OCI-LY7 (cell line): ENCODE measurements around the gene DPM3. TPM values are rescaled to one million over a fixed set of nuclear protein-coding genes. Genes with fewer than 3 reads are reported as not detected.
"Not testable (repeated sequence)": the region's sequence is repeated elsewhere in the genome, so short reads cannot be mapped to it uniquely, and the experiment has no call there.

ENCODE experiments used
- BruUV-seq: library from RNA; stranded (reverse); fragments of 400-500 nt; replicated peaks from 2 replicates; lab custom pipeline; 2021; lab: Mats Ljungman, UMichigan
- CTCF ChIA-PET: fragments of 300-600 bp; sonication (Branson Sonifier 250); formaldehyde crosslinking; loops from one replicate; lab custom pipeline; 2022; ENCODE audit warnings: antibody characterized with exemption; ENCODE audit not compliant: unreplicated experiment; lab: Charles Lee
- POLR2A ChIA-PET: fragments of 300-600 bp; sonication (Branson Sonifier 250); formaldehyde crosslinking; loops from one replicate; lab custom pipeline; 2022; ENCODE audit warnings: antibody characterized with exemption; lab: Charles Lee
- DNase-seq: peaks from one replicate; pipeline ENCODE4 v3.0.0-alpha.2; 2015; ENCODE audit warnings: low spot score
- H2AFZ ChIP-seq: fragments of 200-600 bp; sonication (generic), shearing (Covaris generic); 2 replicates; pipeline ENCODE4 v1.6.1; 2014; ENCODE audit warnings: mild to moderate bottlenecking, antibody characterized with exemption, low read length, moderate library complexity
- H3K27ac ChIP-seq: fragments of 200-600 bp; sonication (generic); 2 replicates; pipeline ENCODE4 v1.5.1; 2014; ENCODE audit warnings: mixed run types, low read depth, mild to moderate bottlenecking, moderate library complexity, low read length, inconsistent platforms; ENCODE audit not compliant: poor library complexity, severe bottlenecking
- H3K36me3 ChIP-seq: fragments of 200-600 bp; sonication (generic); 2 replicates; pipeline ENCODE4 v1.6.1; 2014; ENCODE audit warnings: mild to moderate bottlenecking, antibody characterized with exemption, low read length, moderate library complexity, mixed read lengths; ENCODE audit not compliant: insufficient read depth
- H3K4me1 ChIP-seq: fragments of 200-600 bp; sonication (generic); 2 replicates; pipeline ENCODE4 v1.5.1; 2014; ENCODE audit warnings: mild to moderate bottlenecking, low read length; ENCODE audit not compliant: insufficient read depth, poor library complexity, severe bottlenecking
- H3K4me2 ChIP-seq: fragments of 200-600 bp; sonication (generic); 2 replicates; pipeline ENCODE4 v1.6.1; 2014; ENCODE audit warnings: mild to moderate bottlenecking, low read length
- H3K4me3 ChIP-seq: fragments of 200-600 bp; sonication (generic); 2 replicates; pipeline ENCODE4 v1.5.1; 2014; ENCODE audit warnings: mild to moderate bottlenecking, low read depth, low read length; ENCODE audit not compliant: poor library complexity, severe bottlenecking
- H3K79me2 ChIP-seq: fragments of 200-600 bp; sonication (generic); 2 replicates; pipeline ENCODE4 v1.6.1; 2016; ENCODE audit warnings: low read depth, mild to moderate bottlenecking, low read length, moderate library complexity, mixed read lengths; ENCODE audit not compliant: insufficient read depth
- H3K9me2 ChIP-seq: fragments of 200-600 bp; sonication (generic); 2 replicates; pipeline ENCODE4 v1.6.1; 2016; ENCODE audit warnings: mild to moderate bottlenecking, low read length, mixed read lengths; ENCODE audit not compliant: insufficient read depth
- H3K9me3 ChIP-seq: fragments of 200-600 bp; sonication (generic); 2 replicates; pipeline ENCODE4 v1.6.1; 2014; ENCODE audit warnings: mild to moderate bottlenecking, mixed run types, low read length, mixed read lengths
- H4K20me1 ChIP-seq: fragments of 200-600 bp; sonication (generic); 2 replicates; pipeline ENCODE4 v1.6.1; 2014; ENCODE audit warnings: mild to moderate bottlenecking, antibody characterized with exemption, low read length, moderate library complexity, mixed read lengths; ENCODE audit not compliant: insufficient read depth
- EZH2phosphoT487 ChIP-seq: fragments of 200-600 bp; sonication (generic); IDR thresholded peaks from 2 replicates; pipeline ENCODE4 v1.6.1; 2018; ENCODE audit warnings: low read depth, borderline replicate concordance, mild to moderate bottlenecking, mixed run types, antibody characterized with exemption, low read length, moderate library complexity, mixed read lengths
- intact Hi-C: fragments of 100-400 bp; cut with micrococcal nuclease; formaldehyde crosslinking; loops from one replicate; pipeline ENCODE4 v1.10.0; 2022; ENCODE audit not compliant: unreplicated experiment
- total RNA-seq, 2 experiments: library from RNA; depleted of rRNA in 1 of 2; stranded (reverse); fragments of >200 nt in 1 of 2; shearing (Covaris generic) in 1 of 2; gene quantifications; 2 replicates each; pipeline ENCODE4 v1.2.3, GENCODE V29; 2014 to 2022
- TF ChIP-seq, protein P1 (sequence below): fragments of 200-600 bp; sonication (generic); conservative IDR thresholded peaks from 2 replicates; pipeline ENCODE4 v1.5.1; 2014; ENCODE audit warnings: mild to moderate bottlenecking, antibody characterized with exemption, low read length, moderate library complexity, mixed read lengths

Gene DPM3
- total RNA-seq, 2 experiments from 2014 or later, result 32.5 to 65.9 TPM

DNA sequence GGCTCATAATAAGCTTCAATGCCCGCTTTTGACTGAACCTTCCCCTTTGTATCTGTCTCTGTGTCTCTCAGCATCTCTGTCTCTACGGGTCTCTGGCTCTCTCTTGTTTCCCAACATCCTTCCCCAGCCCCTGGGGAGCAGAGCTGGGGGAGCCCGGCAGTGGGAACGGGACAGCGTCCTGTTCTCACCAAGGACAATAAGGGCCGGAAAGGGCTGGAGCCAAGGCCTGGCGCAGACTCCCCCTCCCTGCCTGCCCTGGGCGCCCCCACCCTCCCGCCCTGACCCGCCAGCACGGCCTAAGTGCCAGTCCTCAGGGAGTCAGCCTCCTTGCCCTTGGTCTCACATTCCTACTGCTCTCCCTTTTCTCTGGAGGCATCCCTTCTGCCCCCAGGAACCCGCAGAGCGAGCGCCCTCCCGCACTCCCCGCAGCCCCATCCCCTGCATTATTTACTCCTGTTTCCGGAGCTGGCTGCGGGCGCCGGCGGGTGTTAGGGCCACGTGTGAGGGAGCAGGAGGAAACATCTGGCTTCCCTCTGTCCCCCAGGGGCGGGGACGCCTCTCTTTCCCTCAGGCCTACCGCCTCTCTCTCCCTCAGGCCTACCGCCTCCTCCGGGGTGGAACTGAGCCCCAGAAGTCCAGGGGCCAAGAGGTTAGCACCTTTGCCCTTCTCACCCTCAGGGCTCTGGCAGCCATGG is 26.3 kb upstream of the DPM3 start:
- Histone ChIP-seq H3K36me3 (peaks cover 18% of the 10 kb centered on the region; the same call in 1 of the 2 replicates), H3K79me2 (peaks cover 2% of the 10 kb centered on the region; the same call in 1 of the 2 replicates), H3K9me3 (no peaks in the 10 kb centered on the region), H3K9me2 (no peaks in the 10 kb centered on the region), H4K20me1 (no peaks in the 10 kb centered on the region), H3K4me3 (peak overlapping the region; percentile 18), H3K4me1 (peaks cover 15% of the 10 kb centered on the region), H2AFZ (peak overlapping the region; percentile 67), H3K4me2 (peak overlapping the region; percentile 90), H3K27ac (no peak overlapping the region)
- DNase-seq, result no peak
- ChIA-PET POLR2A (interaction anchor here (0.6 kb wide), 1 partner anchor 108 kb away, joined by 5 read pairs; no protein-coding TSS in a partner anchor), CTCF (interaction anchor here (0.6 to 2.3 kb wide), 5 partner anchors 75 to 81 kb away, joined by 4 to 10 read pairs (median 7); no protein-coding TSS in a partner anchor)
- intact Hi-C loops, result loop anchor here (1.0 kb wide), 1 partner anchor 75 kb away; no protein-coding TSS in a partner anchor
- no TSS peak for BruUV-seq
- TF ChIP-seq, protein P1, sequence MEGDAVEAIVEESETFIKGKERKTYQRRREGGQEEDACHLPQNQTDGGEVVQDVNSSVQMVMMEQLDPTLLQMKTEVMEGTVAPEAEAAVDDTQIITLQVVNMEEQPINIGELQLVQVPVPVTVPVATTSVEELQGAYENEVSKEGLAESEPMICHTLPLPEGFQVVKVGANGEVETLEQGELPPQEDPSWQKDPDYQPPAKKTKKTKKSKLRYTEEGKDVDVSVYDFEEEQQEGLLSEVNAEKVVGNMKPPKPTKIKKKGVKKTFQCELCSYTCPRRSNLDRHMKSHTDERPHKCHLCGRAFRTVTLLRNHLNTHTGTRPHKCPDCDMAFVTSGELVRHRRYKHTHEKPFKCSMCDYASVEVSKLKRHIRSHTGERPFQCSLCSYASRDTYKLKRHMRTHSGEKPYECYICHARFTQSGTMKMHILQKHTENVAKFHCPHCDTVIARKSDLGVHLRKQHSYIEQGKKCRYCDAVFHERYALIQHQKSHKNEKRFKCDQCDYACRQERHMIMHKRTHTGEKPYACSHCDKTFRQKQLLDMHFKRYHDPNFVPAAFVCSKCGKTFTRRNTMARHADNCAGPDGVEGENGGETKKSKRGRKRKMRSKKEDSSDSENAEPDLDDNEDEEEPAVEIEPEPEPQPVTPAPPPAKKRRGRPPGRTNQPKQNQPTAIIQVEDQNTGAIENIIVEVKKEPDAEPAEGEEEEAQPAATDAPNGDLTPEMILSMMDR, result no peak
- TF ChIP-seq EZH2phosphoT487, result no peak

DNA sequence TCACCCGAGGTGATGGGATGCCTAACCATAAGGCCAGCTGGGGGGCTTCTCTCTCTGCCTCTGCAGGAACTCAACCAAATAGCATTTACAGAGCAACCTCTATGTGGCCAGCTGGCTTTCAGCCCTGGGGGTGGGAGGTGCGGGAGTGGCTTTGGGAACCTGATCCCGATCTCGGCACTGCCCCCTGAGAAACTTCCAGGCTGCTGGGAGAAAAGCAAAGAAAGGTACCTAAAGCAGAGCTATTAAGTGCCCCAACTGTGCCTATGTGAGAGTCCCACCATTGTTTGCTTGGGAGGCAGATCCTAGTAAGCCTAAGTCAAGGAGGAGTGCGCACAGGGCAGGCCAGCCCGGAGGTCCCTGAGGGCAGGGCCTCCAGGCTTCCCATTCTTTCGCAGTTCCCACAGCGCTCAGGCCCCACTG is 25.7 kb upstream of the DPM3 start:
- DNase-seq, result no peak
- Histone ChIP-seq H3K36me3 (peaks cover 18% of the 10 kb centered on the region; the same call in 1 of the 2 replicates), H3K79me2 (no peaks in the 10 kb centered on the region), H4K20me1 (no peaks in the 10 kb centered on the region), H3K4me3 (no peak overlapping the region), H2AFZ (no peak overlapping the region), H3K4me1 (peaks cover 12% of the 10 kb centered on the region), H3K4me2 (no peak overlapping the region), H3K9me2 (no peaks in the 10 kb centered on the region), H3K27ac (no peak overlapping the region), H3K9me3 (no peaks in the 10 kb centered on the region)
- TF ChIP-seq, protein P1, result no peak
- no peak for TF ChIP-seq EZH2phosphoT487
- POLR2A ChIA-PET, result interaction anchor here (0.6 kb wide), 2 partner anchors 109 to 132 kb away, joined by 4 to 5 read pairs; no protein-coding TSS in a partner anchor
- CTCF ChIA-PET, result interaction anchor here (1.7 to 2.3 kb wide), 2 partner anchors 74 to 81 kb away, joined by 7 read pairs; no protein-coding TSS in a partner anchor
- no TSS peak for BruUV-seq
- intact Hi-C loops, result no loop called here

DNA sequence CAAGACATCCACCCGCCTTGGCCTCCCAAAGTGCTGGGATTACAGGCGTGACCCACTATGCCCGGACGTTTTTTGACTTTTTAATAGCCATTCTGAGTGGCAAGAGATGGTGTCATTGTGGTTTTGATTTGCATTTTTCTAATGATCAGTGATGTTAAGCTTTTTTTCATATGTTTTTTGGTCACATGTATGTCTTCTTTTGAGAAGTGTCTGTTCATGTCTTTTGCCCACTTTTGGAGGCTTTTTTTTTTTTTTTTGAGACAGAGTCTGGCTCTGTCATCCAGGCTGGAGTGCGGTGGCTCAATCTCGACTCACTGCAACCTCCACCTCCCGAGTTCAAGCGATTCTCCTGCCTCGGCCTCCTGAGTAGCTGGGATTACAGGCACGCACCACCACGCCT is 24.3 kb upstream of the DPM3 start:
- H3K9me2 ChIP-seq, H3K9me3 ChIP-seq, H4K20me1 ChIP-seq, POLR2A ChIA-PET, DNase-seq, H3K4me2 ChIP-seq, intact Hi-C loops, H3K79me2 ChIP-seq, BruUV-seq, H3K27ac ChIP-seq, H2AFZ ChIP-seq, H3K4me3 ChIP-seq: not testable (repeated sequence)
- H3K4me1 ChIP-seq, result peaks cover 12% of the 10 kb centered on the region
- CTCF ChIA-PET, result interaction anchor here (2.3 kb wide), 1 partner anchor 73 kb away, joined by 7 read pairs; no protein-coding TSS in a partner anchor
- peaks cover 11% of the 10 kb centered on the region; the same call in 1 of the 2 replicates for H3K36me3 ChIP-seq

DNA sequence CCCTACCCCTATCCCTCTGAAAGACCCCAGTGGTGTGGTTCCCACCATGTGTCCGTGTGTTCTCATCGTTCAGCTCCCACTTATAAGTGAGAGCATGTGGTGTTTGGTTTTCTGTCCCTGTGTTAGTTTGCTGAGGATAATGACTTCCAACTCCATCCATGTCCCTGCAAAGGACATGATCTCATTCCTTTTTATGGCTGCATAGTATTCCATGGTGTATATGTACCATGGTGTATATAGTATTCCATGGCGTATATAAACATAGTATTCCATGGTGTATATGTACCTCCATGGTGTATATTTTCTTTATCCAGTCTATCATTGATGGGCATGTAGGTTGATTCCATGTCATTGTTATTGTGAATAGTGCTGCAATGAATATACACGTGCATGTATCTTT is 23.5 kb upstream of the DPM3 start:
- H3K9me3 ChIP-seq, intact Hi-C loops, H3K9me2 ChIP-seq, CTCF ChIA-PET, POLR2A ChIA-PET, H2AFZ ChIP-seq, H4K20me1 ChIP-seq, H3K36me3 ChIP-seq, H3K4me3 ChIP-seq, H3K79me2 ChIP-seq, BruUV-seq, H3K27ac ChIP-seq, DNase-seq, H3K4me2 ChIP-seq: not testable (repeated sequence)
- peaks cover 12% of the 10 kb centered on the region for H3K4me1 ChIP-seq

DNA sequence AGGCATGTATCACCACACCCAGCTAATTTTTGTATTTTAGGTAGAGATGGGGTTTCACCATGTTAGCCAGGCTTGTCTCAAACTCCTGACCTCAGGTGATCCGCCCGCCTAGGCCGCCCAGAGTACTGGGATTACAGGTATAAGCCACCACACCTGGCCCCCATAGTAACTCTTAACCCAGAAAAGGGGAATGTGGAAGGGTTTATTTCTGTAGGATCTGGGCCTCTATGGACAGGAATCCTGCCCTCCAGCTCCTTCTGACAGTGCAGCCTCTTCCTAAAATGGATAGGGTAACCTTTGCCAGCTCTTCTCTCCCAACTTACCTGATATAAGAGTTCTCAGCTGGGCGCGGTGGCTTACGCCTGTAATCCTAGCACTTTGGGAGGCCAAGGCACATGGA is 22.3 kb upstream of the DPM3 start:
- H2AFZ ChIP-seq, H4K20me1 ChIP-seq, H3K9me3 ChIP-seq, DNase-seq, CTCF ChIA-PET, H3K36me3 ChIP-seq, H3K9me2 ChIP-seq, H3K4me1 ChIP-seq, intact Hi-C loops, H3K79me2 ChIP-seq, H3K4me2 ChIP-seq, BruUV-seq, H3K4me3 ChIP-seq, H3K27ac ChIP-seq: not testable (repeated sequence)
- POLR2A ChIA-PET, result interaction anchor here (0.6 to 0.7 kb wide), 2 partner anchors 72 to 496 kb away, joined by 3 read pairs; no protein-coding TSS in a partner anchor
